GM04504 (cell line): ENCODE data around the gene ARID5B.
A peak's percentile ranks its signal among the peaks of the same experiment; 100 is the strongest.
"Not testable (repeated sequence)": the region's sequence is repeated elsewhere in the genome, so short reads cannot be mapped to it uniquely, and the experiment has no call there.

Source experiments
- DNase-seq: peaks from one replicate; pipeline ENCODE4 v3.0.0-alpha.2; 2012; ENCODE audit warnings: low read depth

The ARID5B gene

GRCh38 chr10:62016623-62017490, 115.4 kb downstream of the ARID5B start:
- DNase-seq, result no peak

GRCh38 chr10:62017491-62017870, 116.0 kb downstream of the ARID5B start:
- DNase-seq, result peak; percentile 62

GRCh38 chr10:62018131-62018911, 116.8 kb downstream of the ARID5B start:
- no peak for DNase-seq

GRCh38 chr10:62019013-62019684, 117.7 kb downstream of the ARID5B start:
- no peak for DNase-seq

- no peak for DNase-seq
These were observed 118.3 kb downstream of the ARID5B start for GRCh38 chr10:62019685-62020359.

- DNase-seq, result no peak
These were observed 119.7 kb downstream of the ARID5B start for GRCh38 chr10:62021128-62021665.

GRCh38 chr10:62021978-62022802, 120.7 kb downstream of the ARID5B start:
- DNase-seq, result no peak

GRCh38 chr10:62022830-62023229, 121.3 kb downstream of the ARID5B start:
- no peak for DNase-seq

- no peak for DNase-seq
These were observed 121.8 kb downstream of the ARID5B start for GRCh38 chr10:62023329-62023728.

GRCh38 chr10:62024026-62024701, 122.7 kb downstream of the ARID5B start:
- no peak for DNase-seq

GRCh38 chr10:62025134-62025794, 123.8 kb downstream of the ARID5B start:
- no peak for DNase-seq

GRCh38 chr10:62025901-62026879, 124.7 kb downstream of the ARID5B start:
- DNase-seq, result no peak

GRCh38 chr10:62027841-62028501, 126.5 kb downstream of the ARID5B start:
- DNase-seq, result no peak

GRCh38 chr10:62028502-62028842, 127.0 kb downstream of the ARID5B start:
- DNase-seq, result not testable (repeated sequence)

- DNase-seq, result no peak
These were observed 127.9 kb downstream of the ARID5B start for GRCh38 chr10:62029401-62029800.

- no peak for DNase-seq
These were observed 130.0 kb downstream of the ARID5B start for GRCh38 chr10:62031507-62031906.

- no peak for DNase-seq
These were observed 131.6 kb downstream of the ARID5B start for GRCh38 chr10:62033125-62033524.

- DNase-seq, result no peak
These were observed 132.7 kb downstream of the ARID5B start for GRCh38 chr10:62034096-62034640.
